Inferior parietal cortex (tissue), 1 donor: Measurements from ENCODE around the gene OCIAD1.

Experiments
- DNase-seq: peaks from one replicate; pipeline ENCODE4 v3.0.0-alpha.2; 2016; ENCODE audit errors: extremely low spot score

The OCIAD1 gene

GRCh38 chr4:48891028-48891619 lies 60.2 kb downstream of the OCIAD1 start:
- DNase-seq = no peak

GRCh38 chr4:48896845-48897244 lies 66.0 kb downstream of the OCIAD1 start:
- no peak for DNase-seq

GRCh38 chr4:48898733-48899431 lies 68.0 kb downstream of the OCIAD1 start:
- no peak for DNase-seq

- no peak for DNase-seq
These were observed 68.5 kb downstream of the OCIAD1 start for GRCh38 chr4:48899432-48899749.

- DNase-seq = no peak
These were observed 69.1 kb downstream of the OCIAD1 start for GRCh38 chr4:48899950-48900349.

GRCh38 chr4:48901196-48901595 lies 70.3 kb downstream of the OCIAD1 start:
- no peak for DNase-seq

GRCh38 chr4:48902266-48902665 lies 71.4 kb downstream of the OCIAD1 start:
- DNase-seq = no peak

- DNase-seq = no peak
These were observed 73.2 kb downstream of the OCIAD1 start for GRCh38 chr4:48904101-48904500.

- no peak for DNase-seq
These were observed 73.8 kb downstream of the OCIAD1 start for GRCh38 chr4:48904541-48905142.

GRCh38 chr4:48905363-48906015 lies 74.6 kb downstream of the OCIAD1 start:
- no peak for DNase-seq

GRCh38 chr4:48906206-48907173 lies 75.6 kb downstream of the OCIAD1 start, which contains the start of gene OCIAD2:
TSS of gene OCIAD2 (minus strand) at chr4:48906774. CDS start at chr4:48904549, 2,225 bp downstream.
- no peak for DNase-seq

- no peak for DNase-seq
These were observed 77.0 kb downstream of the OCIAD1 start for GRCh38 chr4:48907706-48908477.

- DNase-seq = no peak
These were observed 77.8 kb downstream of the OCIAD1 start for GRCh38 chr4:48908687-48909086.

GRCh38 chr4:48909697-48910096 lies 78.8 kb downstream of the OCIAD1 start:
- DNase-seq = no peak

- DNase-seq = no peak
These were observed 79.6 kb downstream of the OCIAD1 start for GRCh38 chr4:48910511-48910910.
